ENCODE data around the gene BPIFB3.

The BPIFB3 gene

DNA sequence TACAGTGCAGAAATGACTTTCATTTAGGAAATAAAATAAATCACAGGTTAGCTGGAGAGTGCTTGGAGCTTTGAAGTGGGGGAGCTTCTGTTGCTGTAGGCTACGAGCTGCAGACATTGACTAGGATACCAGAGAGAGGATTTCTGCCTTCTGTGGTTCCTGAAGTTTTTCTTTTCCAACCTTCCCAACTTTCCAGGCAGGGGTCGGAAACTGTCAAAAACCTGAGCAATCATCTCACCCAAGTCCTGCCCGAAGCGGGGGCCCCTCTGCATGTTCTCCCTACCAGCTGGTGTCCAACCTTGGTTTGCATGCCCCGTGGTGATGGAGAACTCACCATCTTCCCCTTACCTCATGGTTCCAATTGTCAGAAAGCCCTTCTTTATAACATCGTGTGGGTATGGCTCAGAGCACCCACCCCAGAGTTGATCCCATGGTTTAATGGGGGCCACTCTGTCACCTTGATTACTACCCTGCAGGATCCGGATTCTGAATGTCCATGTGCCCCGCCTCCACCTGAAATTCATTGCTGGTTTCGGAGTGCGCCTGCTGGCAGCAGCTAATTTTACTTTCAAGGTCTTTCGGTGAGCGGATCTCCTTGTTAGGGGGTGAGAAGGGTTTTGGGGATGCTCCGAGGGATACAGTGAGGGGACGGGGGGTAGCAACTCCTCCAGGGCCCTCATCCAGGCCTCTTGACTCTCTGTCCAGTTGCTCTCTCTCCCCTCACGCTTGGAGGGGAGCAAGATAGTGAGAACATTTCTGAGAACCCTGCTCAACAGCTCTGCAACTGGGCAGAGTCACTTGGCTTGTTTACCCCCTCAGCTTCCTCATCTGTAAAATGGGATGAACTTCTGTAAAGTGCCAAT lies 41.1 kb upstream of the BPIFB3 start:
- TF ChIP-seq GATA1 (IDR thresholded peaks at IDR 0.05; ENCODE audit: low read depth, low read length) (no peak), POLR2A (IDR thresholded peaks at IDR 0.05; ENCODE audit: low read length) (no peak)
- DNase-seq = no peak

DNA sequence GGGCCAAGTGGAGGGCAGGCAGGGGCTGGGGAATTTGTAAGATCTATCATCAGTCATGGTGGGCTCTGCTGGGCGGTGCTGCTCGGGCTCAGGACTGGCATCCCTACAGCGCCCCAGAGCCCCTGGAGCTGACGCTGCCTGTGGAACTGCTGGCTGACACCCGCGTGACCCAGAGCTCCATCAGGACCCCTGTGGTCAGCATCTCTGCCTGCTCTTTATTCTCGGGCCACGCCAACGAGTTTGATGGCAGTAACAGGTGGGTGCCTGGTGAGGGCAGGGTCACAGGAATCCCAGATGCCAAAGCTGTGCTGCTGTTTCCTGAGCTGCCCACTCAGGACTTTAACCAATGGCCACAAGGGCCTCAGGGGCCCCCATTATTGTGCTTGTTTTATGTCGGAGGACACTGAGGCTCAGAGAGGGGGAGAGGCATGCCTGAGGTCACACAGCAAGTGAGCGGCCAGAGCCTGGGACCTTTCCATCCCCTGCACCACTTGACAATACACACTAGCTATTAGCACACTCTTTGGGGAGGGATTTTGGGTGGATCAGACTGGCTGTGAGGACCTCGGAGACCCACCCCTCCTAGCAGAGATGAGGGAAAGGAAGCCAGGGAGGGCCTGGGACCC lies 39.9 kb upstream of the BPIFB3 start:
- no peak for DNase-seq
- TF ChIP-seq POLR2A (IDR thresholded peaks at IDR 0.05; ENCODE audit: low read length) = no peak
- no peak for TF ChIP-seq GATA1 (IDR thresholded peaks at IDR 0.05; ENCODE audit: low read depth, low read length)

DNA sequence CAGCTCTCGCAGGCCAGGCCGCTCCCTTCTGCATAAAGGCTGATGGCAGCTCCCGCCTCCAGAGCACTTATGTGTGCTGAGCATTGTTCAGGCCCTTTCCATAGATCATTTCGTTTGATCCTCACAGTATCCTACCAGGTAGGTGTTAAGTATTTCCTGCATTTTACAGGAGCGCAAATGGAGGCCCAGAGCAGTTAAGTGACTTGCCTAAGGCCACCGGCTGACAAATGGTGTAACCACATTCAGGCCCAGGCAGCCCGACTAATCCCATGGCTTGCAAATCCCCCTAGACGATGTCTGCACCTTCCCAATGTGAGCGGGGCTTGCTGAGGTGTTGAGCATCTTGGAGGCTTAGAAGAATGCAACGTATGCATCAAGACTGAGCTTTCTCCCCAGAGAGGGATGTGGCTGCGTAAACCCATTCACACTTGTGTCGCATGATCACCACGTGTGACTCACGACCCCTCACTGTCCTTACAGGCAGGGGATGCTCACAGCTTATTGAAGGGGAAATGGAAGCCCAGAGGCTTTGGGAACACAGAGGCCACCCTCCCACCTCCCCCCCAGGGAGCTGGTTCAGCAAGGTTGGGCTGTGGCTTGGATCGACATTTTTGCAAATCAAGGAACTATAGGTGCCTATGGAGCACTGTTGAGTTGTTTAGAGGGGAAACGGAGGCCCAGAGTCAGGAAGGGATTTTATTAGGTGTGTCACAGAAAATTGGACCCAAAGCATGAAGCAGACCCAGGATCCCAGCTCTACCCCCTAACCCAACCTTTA lies 39.2 kb upstream of the BPIFB3 start:
- no peak for DNase-seq
- no peak for TF ChIP-seq GATA1 (IDR thresholded peaks at IDR 0.05; ENCODE audit: low read depth, low read length)
- TF ChIP-seq POLR2A (IDR thresholded peaks at IDR 0.05; ENCODE audit: low read length) = no peak

DNA sequence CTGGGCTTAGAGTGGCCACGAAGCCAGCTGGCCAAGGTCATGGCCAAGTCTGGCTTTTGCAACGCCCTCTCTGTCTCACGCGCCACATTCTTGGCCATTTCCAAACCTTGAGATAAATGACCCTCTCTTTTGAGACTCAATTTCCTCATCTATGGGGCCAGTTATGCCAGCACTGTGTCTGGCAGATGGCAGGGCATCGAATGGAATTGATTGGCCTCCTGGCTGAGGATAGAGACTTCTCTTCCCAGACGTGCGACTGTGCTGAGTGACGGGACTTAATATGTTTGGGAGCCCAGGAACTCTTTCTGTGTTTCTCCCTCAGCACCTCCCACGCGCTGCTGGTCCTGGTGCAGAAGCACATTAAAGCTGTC lies 38.6 kb upstream of the BPIFB3 start:
- DNase-seq = no peak
- TF ChIP-seq GATA1 (IDR thresholded peaks at IDR 0.05; ENCODE audit: low read depth, low read length) = no peak
- TF ChIP-seq POLR2A (IDR thresholded peaks at IDR 0.05; ENCODE audit: low read length) = no peak

DNA sequence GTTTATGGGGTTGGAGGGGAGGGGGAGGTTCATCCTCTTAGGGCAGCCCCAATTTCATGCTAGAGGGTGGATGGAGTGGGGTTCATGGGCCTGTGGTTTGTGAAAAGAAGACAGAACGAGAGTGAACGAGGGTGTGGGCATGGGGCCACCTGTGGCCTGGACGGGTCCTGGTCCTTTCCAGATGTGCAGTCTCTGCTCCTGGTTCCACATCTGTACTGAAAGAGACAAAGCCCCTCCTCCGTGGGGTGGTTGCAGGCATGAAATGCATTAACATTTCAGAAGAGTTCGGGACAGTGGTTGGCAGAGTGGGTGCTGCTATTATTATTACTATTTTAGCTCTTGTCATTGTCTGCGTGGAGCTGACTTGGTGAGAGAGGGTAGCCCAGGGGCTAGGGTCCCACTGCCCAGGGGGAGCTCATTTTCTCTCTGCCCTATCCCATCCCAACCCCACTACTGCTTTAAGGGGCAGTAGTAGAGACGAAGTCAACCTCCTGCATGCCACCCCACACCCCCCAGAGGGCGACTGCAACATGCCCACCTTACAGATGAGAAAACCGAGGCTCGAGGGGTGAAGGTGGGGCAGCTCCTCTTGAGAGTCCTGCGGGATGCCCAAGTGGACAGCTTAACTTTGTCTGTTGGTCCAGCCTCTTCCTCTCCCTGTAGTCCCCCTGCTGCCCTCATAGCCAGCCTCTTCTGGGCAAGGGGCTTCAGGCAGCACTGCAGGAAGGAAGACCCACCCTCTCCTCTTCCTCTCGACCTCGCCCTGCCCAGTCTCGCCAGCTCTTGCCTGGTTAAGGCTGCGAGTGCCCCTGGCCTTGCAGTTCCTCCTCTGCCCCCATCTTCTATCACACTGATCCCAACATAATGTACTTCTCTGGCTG lies 37.8 kb upstream of the BPIFB3 start:
- TF ChIP-seq GATA1 (IDR thresholded peaks at IDR 0.05; ENCODE audit: low read depth, low read length) (no peak), POLR2A (IDR thresholded peaks at IDR 0.05; ENCODE audit: low read length) (no peak)
- DNase-seq = no peak

DNA sequence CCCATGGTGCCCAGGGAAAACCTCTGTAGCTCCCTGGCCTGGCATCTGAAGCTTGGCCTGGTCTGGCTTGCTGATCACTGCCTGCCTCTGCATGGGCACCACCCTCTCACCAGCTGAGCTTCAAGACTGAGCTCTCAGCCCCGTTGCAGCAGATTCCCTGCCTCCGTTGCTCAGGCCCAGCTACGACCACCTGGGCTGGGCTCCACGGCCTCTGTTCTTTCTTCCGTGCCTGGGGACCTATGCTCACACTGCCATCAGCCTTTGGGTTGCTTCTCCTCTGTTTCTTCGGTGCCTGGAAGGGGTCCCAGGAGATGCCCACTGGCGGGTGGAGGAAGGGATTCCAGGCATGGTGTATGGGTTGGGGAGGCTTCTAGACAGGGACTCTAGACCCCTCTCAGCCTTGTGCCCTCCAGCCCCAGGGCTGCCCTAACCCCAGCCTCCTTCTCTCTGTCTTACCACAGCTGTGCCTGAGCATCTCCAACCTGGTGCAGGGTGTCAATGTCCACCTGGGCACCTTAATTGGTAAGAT lies 37.1 kb upstream of the BPIFB3 start:
- DNase-seq = no peak
- TF ChIP-seq POLR2A (IDR thresholded peaks at IDR 0.05; ENCODE audit: low read length) (no peak), GATA1 (IDR thresholded peaks at IDR 0.05; ENCODE audit: low read depth, low read length) (no peak)

DNA sequence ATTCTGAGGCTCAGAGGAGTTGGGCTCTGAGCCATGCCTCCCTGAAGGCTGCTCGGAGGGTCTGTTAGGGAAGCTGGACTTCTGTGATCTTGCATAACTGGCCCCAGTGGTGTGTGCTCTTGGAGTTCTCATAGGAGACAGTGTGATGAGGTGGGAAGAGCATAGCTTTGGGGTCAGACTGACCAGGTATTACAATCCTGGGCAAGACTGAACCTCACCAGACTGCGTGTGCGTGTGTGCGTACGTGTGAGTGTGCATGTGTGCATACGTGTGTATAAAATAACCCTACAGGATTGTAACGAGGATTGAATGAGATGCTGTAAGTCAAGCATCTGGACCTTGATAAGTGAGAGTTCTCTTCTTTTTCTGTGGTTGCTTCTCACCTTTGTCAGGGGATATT lies 36.2 kb upstream of the BPIFB3 start:
- TF ChIP-seq GATA1 (IDR thresholded peaks at IDR 0.05; ENCODE audit: low read depth, low read length) (no peak), POLR2A (IDR thresholded peaks at IDR 0.05; ENCODE audit: low read length) (no peak)
- DNase-seq = no peak

DNA sequence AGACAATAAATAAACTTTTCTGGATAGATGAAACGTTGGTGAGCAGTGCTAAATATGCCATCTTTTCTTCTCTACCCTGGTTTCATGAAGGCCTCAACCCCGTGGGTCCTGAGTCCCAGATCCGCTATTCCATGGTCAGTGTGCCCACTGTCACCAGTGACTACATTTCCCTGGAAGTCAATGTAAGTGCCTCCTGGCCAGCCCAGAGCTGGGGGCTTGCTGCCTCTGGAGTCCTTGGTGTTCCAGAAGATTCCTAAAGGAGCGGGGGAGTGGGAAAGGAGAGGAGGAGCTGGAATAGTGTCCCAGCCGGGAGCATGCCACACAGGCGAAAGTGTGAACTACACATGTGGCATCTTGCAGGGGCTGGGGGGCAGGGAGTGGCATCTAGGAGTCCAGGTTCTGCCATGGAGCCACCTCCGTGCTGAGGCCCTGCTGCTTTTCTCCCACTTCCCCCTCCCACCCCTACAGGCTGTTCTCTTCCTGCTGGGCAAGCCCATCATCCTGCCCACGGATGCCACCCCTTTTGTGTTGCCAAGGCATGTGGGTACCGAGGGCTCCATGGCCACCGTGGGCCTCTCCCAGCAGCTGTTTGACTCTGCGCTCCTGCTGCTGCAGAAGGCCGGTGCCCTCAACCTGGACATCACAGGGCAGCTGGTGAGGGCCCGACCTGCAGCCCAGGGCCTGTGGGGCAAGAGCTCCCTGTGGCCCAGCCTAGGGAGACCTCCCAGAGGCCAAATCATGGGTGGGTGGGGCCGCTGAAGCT lies 35.4 kb upstream of the BPIFB3 start:
- no peak for DNase-seq
- TF ChIP-seq POLR2A (IDR thresholded peaks at IDR 0.05; ENCODE audit: low read length) (no peak), GATA1 (IDR thresholded peaks at IDR 0.05; ENCODE audit: low read depth, low read length) (no peak)

DNA sequence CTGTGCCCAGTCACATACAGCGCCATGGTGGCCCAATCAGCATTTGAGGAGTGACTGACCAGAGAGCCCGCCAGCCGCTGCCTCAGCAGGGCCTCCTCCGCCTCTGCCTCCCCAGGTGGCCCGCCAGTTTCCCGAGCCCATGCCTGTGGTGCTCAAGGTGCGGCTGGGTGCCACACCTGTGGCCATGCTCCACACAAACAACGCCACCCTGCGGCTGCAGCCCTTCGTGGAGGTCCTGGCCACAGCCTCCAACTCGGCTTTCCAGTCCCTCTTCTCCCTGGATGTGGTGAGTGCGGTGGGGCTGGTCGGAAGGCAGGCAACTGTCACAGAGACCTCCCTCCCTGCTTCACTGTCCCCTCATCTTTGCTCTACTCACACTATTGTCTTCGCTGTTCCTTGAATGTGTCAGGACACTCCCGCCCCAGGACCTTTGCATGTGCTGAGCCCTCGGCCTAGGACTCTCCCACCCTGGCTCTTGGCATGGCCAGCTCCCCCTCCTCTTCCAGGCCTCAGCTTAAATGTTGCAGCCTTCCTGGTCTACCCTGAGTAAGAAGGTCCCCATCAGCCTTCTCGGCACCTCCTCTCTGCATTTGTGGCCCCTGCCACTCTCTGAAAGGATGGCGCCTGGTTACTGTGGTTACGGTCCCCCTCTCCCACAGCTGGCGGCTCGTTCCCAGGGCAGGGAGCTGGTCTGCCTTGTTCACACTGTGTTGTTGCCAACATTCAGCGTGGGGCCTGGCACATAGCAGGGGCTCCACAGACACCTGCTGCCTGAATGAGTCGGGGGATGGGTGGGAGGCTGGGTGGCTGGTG lies 34.0 kb upstream of the BPIFB3 start:
- TF ChIP-seq POLR2A (IDR thresholded peaks at IDR 0.05; ENCODE audit: low read length) (no peak), GATA1 (IDR thresholded peaks at IDR 0.05; ENCODE audit: low read depth, low read length) (no peak)
- DNase-seq = no peak

DNA sequence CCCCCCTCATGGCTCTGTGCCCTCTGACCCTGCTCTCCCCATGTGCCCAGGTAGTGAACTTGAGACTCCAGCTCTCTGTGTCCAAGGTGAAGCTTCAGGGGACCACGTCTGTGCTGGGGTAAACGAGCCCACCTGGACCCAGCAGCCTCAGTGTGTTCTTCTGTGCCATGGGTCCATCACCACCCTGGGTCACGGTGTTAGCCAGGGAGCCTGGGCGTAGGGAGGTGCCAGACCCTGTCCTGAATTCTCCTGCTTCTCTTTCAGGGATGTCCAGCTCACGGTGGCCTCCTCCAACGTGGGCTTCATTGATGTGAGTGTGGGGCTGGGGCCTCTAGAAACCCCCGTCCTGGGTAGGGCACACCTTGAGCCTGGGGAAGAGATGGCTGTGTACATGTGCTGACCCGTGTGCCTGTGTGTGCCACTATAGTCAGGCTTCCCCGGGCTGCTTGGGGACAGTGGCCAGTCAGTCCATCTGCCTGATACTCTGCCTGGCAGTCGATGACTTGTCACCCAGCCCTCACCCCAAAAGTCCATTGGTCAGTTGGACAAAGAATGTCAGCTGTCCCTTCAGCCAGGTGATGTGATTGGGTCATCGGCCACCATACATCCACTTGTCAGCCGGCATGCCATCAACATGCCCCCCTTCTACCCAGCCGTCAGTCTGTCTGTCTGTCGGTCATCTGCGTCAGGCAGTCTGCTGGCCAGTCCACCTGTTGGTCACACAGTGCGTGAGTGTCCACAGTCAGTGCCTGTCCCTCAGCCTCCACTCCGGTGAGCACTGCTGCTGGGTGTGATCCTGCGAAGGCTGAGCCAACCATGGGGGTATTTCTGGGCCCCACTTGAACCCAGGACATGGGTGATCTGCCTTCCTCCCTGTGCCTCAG lies 33.2 kb upstream of the BPIFB3 start:
- no peak for DNase-seq

DNA sequence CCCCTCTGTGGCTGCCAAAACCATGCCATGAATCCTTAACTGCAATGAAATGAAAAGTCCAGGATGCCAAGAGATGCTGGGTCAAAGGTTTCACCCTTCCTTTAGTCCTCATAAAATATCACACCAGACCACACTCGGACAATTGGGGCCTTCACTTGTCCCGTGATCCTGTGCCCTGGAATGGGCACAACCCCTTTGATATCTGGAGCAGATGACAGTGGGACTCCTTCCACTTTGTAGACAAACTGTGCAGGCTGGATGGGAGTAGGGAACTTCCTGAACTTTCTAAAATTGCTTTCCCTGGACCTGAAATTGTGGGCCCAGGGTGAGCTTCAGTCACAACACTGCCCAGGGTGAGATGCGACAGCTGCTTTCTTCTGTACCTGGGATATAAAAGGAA lies 31.8 kb upstream of the BPIFB3 start:
- no peak for DNase-seq
- TF ChIP-seq GATA1 (IDR thresholded peaks at IDR 0.05; ENCODE audit: low read depth, low read length) = no peak
- no peak for TF ChIP-seq POLR2A (IDR thresholded peaks at IDR 0.05; ENCODE audit: low read length)

More for the DNA sequence above, 33.2 kb upstream of the BPIFB3 start:
- TF ChIP-seq GATA1 (IDR thresholded peaks at IDR 0.05; ENCODE audit: low read depth, low read length) = no peak
- no peak for TF ChIP-seq POLR2A (IDR thresholded peaks at IDR 0.05; ENCODE audit: low read length)
